ENCODE data around the gene UBE2QL1. TPM values are rescaled to one million over a fixed set of nuclear protein-coding genes. Genes with fewer than 3 reads are reported as not detected.

Gene UBE2QL1
- 0.61 TPM for total RNA-seq
- long read RNA-seq, full-length matches to known transcripts, result 2 of 3 reads
- long read RNA-seq, partial matches to known transcripts, result 0 of 3 reads
- long read RNA-seq, other reads (novel, unspliced or antisense), result 1 of 3 reads

- no peak for DNase-seq (ENCODE audit: low spot score)
Observed at GRCh38 chr5:6448622-6449464, at the start of gene UBE2QL1. TSS of gene UBE2QL1 (plus strand) at chr5:6448859. CDS start at chr5:6448894, 35 bp downstream.

GRCh38 chr5:6399980-6400910 is 48.4 kb upstream of the UBE2QL1 start:
- no peak for DNase-seq (ENCODE audit: low spot score)

- no peak for DNase-seq (ENCODE audit: low spot score)
Observed at GRCh38 chr5:6401410-6401809, 47.2 kb upstream of the UBE2QL1 start.

GRCh38 chr5:6402939-6403338 is 45.7 kb upstream of the UBE2QL1 start:
- no peak for DNase-seq (ENCODE audit: low spot score)

GRCh38 chr5:6403416-6403815 is 45.2 kb upstream of the UBE2QL1 start:
- DNase-seq (ENCODE audit: low spot score), result no peak

- no peak for DNase-seq (ENCODE audit: low spot score)
Observed at GRCh38 chr5:6404129-6404528, 44.5 kb upstream of the UBE2QL1 start.

- no peak for DNase-seq (ENCODE audit: low spot score)
Observed at GRCh38 chr5:6405591-6405990, 43.1 kb upstream of the UBE2QL1 start.

- DNase-seq (ENCODE audit: low spot score), result no peak
Observed at GRCh38 chr5:6407558-6408259, 41.0 kb upstream of the UBE2QL1 start.

- no peak for DNase-seq (ENCODE audit: low spot score)
Observed at GRCh38 chr5:6408260-6408596, 40.4 kb upstream of the UBE2QL1 start.

GRCh38 chr5:6408627-6409446 is 39.8 kb upstream of the UBE2QL1 start:
- no peak for DNase-seq (ENCODE audit: low spot score)

- DNase-seq (ENCODE audit: low spot score), result no peak
Observed at GRCh38 chr5:6410421-6410820, 38.2 kb upstream of the UBE2QL1 start.

- DNase-seq (ENCODE audit: low spot score), result no peak
Observed at GRCh38 chr5:6411141-6411540, 37.5 kb upstream of the UBE2QL1 start.

- no peak for DNase-seq (ENCODE audit: low spot score)
Observed at GRCh38 chr5:6412811-6413210, 35.8 kb upstream of the UBE2QL1 start.

- DNase-seq (ENCODE audit: low spot score), result no peak
Observed at GRCh38 chr5:6417657-6418056, 31.0 kb upstream of the UBE2QL1 start.

GRCh38 chr5:6418679-6419276 is 29.9 kb upstream of the UBE2QL1 start:
- DNase-seq (ENCODE audit: low spot score), result no peak

GRCh38 chr5:6419340-6419852 is 29.3 kb upstream of the UBE2QL1 start:
- no peak for DNase-seq (ENCODE audit: low spot score)

- no peak for DNase-seq (ENCODE audit: low spot score)
Observed at GRCh38 chr5:6423327-6424109, 25.1 kb upstream of the UBE2QL1 start.

GRCh38 chr5:6424110-6424659 is 24.5 kb upstream of the UBE2QL1 start:
- DNase-seq (ENCODE audit: low spot score), result no peak

- DNase-seq (ENCODE audit: low spot score), result no peak
Observed at GRCh38 chr5:6424700-6425099, 24.0 kb upstream of the UBE2QL1 start.
